Medulla oblongata (tissue), 1 donor: ENCODE measurements around the gene KLC3.

Source experiments
- DNase-seq: peaks from one replicate; pipeline ENCODE4 v3.0.0-alpha.2; 2015; ENCODE audit errors: extremely low spot score

KLC3 gene

DNA sequence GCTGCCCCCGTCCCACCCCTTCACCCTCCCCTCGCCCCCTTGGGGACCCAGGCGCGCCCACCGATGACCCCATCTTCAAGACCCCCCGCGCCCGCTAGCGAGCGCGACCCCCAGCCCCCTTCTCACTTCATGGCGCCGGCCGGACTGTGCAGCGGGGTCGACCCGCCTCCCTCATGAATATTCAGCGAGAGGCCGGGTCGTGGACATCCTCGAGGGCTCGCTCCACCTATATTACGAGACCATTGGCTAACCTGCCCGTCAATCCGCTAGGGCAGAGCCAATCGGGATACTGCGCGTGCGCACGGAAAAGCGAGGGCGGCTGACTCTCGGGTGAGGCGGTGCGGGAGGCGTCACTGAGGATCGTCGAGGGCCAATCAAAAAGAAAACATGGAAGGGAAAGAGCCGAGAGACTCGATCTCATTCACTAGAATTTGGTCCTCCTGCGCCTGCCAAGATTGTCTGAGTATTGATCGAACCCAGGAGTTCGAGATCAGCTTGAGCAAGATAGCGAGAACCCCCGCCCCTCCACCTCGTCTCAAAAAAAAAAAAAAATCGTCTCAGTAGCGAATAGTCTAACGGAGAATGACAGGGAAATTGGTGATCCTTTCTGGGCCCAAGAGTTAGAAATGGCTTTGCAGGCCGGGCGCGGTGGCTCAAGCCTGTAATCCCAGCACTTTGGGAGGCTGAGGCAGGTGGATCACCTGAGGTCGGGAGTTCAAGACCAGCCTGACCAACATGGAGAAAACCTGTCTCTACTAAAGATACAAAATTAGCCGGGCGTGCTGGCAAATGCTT lies 30.1 kb downstream of the KLC3 start, which contains the start of gene ERCC2:
Gene ERCC2, minus strand, starts transcription at position 164 of the 795 bp plus-strand sequence. Its CDS starts 33 bp downstream, at position 131.
- peak; percentile 99 for DNase-seq

GRCh38 chr19:45376045-45376724 lies 35.6 kb downstream of the KLC3 start:
- DNase-seq, result no peak

DNA sequence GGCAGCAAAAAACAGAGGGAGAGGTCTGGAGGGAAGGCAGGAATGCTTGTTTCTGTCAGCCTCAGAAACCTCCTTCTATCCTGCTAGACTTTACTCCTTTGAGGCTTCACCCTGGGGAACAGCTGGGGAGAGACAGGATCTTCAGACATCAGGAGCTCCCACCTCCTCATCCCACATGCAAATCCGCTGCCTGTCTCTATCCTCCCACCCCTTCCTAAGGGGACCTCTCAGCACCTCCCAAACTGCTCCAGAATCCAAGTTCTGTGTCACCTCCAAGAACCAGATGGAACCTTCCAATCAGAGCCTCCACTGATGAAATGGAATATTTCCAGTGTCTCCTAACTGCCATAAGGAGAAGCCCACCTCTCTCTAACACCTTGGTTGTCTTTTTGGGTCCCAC lies 39.6 kb downstream of the KLC3 start:
- no peak for DNase-seq

DNA sequence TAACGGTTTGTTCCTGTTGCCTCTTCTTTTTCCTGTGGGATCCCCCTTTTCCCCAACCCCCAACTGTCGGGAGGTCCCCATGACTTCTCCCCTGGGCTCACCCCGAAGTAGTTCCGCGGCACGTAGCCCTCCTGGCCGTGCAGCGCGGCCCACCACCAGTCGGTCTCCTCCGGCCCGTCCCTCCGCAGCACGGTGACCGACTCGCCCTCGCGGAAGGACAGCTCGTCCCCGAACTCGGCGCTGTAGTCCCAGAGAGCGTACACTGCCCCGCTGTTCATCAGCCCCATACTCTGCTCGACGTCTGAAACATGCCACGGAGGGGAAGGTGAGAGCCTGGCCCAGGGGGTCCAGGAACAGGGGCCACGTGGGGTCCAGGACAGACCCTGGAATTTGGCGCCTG lies 41.9 kb downstream of the KLC3 start:
- DNase-seq, result no peak

DNA sequence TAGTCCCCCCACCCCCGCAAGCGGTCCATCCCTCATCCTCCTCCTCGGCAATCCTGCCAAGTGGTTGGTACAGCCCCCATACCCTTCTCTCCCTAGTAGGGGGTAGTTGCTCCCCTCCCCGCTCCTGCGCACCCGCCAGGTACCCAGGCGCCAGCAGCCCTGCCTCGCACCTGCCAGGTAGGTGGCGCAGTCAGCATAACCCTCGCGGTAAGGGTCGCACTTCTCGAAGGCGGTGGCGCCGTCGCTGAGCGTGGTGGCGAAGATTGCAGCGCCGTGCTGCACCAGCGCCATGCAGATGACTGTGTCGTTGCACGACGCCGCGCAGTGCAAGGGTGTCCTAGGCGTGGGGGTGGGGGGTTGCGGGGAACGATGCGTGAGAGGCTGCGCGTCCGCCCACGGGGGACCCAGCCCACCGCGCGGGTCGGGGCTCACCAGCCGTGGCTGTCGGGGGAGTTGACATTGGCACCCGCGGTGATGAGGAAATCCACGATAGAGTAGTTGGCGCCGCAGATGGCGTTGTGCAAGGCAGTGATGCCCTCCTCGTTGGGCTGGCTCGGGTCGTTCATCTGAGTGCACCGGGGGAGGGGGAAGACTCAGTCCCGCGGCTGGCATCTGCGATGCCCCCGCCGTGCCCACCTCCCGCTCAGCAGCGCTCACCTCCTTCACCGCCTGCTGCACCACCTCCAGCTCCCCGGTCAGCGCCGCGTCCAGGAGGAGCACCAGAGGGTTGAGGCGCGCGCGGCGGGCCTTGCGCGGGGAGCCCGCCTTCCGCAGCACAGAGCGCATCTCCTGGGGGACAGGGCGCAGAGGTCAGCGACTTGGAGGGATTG lies 45.1 kb downstream of the KLC3 start:
- no peak for DNase-seq

DNA sequence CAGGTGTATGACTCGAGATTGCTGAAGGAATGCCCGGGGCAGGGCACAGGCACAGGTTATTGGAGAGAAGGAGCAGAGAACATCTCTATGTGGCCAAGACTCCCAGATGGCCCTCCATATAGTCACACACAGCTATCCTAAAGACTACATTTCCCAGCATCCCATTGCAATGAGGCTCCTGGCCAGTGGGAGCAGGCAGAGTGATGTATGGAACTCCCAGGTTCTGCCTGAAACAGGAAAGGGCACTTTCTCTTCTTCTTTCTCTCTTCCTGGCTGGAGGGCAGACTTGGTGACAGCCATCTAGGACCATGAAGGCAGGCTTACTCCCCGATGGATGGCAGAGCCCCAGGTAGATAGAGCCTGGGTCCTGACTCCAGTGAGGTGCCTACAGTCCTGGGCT lies 50.8 kb downstream of the KLC3 start:
- no peak for DNase-seq

DNA sequence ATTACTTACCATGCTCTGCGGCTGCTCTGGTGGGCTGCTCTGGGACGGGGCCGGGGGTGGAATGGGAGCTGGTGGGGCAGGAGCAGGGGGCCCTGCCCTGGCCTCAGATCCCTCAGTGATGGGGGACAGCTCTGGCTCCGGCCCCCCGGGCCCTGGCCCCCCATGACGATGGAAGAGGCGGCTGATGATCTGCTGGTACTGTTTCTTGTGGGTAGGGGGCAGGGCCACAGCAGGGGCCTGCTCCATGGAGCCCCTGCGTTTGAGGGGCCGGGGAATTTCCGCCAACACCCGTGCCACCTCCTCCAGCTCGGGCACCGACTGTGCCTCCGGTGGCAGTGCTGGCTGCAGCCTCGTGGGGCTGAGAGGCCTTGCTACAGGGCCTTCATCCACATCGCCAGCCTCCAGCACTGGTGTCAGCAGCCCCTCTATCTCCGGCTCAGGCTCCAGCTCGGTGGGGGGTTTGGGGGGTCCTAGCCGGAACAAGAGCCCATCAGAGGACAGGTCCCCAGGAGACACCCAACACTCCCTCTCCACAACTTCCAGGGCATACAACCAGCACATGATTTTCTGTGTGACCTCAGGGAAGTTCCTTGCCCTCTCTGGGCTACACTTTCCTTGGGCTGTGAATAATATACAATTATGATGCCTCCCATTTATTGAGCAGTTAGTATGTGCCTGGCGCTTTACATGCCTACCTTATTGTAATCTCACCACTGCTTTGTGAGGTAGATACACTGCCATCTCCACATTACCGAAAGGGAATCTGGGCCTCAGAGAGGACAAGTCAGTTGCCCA lies 51.5 kb downstream of the KLC3 start:
- DNase-seq, result no peak

GRCh38 chr19:45395821-45396617 lies 55.5 kb downstream of the KLC3 start:
- DNase-seq, result no peak

- DNase-seq, result no peak
These were observed 59.6 kb downstream of the KLC3 start for GRCh38 chr19:45400192-45400591.
